ENCODE data around the gene ZACN.

- TF ChIP-seq, protein P1, sequence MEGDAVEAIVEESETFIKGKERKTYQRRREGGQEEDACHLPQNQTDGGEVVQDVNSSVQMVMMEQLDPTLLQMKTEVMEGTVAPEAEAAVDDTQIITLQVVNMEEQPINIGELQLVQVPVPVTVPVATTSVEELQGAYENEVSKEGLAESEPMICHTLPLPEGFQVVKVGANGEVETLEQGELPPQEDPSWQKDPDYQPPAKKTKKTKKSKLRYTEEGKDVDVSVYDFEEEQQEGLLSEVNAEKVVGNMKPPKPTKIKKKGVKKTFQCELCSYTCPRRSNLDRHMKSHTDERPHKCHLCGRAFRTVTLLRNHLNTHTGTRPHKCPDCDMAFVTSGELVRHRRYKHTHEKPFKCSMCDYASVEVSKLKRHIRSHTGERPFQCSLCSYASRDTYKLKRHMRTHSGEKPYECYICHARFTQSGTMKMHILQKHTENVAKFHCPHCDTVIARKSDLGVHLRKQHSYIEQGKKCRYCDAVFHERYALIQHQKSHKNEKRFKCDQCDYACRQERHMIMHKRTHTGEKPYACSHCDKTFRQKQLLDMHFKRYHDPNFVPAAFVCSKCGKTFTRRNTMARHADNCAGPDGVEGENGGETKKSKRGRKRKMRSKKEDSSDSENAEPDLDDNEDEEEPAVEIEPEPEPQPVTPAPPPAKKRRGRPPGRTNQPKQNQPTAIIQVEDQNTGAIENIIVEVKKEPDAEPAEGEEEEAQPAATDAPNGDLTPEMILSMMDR (IDR thresholded peaks at IDR 0.05; ENCODE audit: insufficient read depth, low read length, poor library complexity, severe bottlenecking), result no peak
- no peak for TF ChIP-seq EZH2phosphoT487 (conservative IDR thresholded peaks at IDR 0.05; ENCODE audit: low read length)
These were observed 42.3 kb upstream of the ZACN start for GRCh38 chr17:76036497-76037261.
